Measurements from ENCODE around the gene RBM44.

- TF ChIP-seq POLR2A (IDR thresholded peaks at IDR 0.05; ENCODE audit: low read depth, low read length) (no peak), SPI1 (IDR thresholded peaks at IDR 0.05; ENCODE audit: low read depth, low read length) (no peak), POLR2AphosphoS5 (IDR thresholded peaks at IDR 0.05; ENCODE audit: low read depth, low read length) (no peak), TAF1 (IDR thresholded peaks at IDR 0.05; ENCODE audit: low read depth, low read length) (no peak), PAX5 (IDR thresholded peaks at IDR 0.05; ENCODE audit: insufficient read depth, low read length, severe bottlenecking) (no peak), POU2F2 (IDR thresholded peaks at IDR 0.05; ENCODE audit: low read depth, low read length) (no peak)
These were observed 79.2 kb downstream of the RBM44 start for GRCh38 chr2:237877576-237878307.
